LNCAP (cell line): ENCODE data around the gene ASB1.

Experiments used
- CTCF ChIP-seq: fragments of 450-650 bp; IDR thresholded peaks from 2 replicates; pipeline ENCODE4 v1.5.1; 2017; ENCODE audit warnings: mild to moderate bottlenecking

The ASB1 gene

GRCh38 chr2:238462782-238463396, 36.2 kb downstream of the ASB1 start:
- TF ChIP-seq CTCF, result peak; percentile 72

GRCh38 chr2:238464389-238464788, 37.7 kb downstream of the ASB1 start:
- no peak for TF ChIP-seq CTCF

DNA sequence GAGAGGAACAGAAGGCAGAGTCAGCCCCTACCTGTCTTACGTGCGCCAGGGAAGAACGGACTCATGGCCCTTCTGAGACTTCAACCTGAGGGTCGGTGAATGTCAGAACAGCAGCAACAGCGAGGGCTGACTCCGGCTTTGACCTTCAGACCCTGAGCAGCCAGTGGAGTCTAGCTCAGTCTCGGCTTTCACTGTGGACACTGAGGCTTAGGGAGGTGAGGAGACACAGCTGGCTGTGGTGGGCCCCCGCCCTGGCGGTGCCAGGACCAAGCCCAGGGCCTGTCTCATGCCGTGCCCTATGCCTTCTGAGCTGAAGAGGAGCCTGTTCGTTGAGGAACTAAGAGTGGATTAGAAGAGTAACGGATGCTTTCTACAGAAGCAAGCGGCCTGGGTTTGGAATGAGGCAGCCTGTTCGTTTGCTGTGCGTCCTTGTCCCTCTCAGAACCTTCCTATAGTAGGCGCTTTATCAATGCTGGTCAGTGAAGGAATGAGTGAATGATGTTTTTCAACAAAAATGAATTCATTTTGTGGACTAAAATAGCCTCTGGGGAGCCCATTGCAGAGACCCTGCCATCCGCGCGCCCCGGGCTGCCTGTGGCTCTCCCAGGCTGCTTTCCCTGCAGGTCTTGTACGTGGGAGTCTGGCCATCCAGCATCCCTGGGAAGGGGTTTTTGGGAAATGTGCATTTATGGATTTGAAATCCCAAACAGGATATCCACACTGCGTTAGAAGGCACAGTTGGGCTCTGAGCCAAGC, 38.9 kb downstream of the ASB1 start:
- TF ChIP-seq CTCF, result no peak

DNA sequence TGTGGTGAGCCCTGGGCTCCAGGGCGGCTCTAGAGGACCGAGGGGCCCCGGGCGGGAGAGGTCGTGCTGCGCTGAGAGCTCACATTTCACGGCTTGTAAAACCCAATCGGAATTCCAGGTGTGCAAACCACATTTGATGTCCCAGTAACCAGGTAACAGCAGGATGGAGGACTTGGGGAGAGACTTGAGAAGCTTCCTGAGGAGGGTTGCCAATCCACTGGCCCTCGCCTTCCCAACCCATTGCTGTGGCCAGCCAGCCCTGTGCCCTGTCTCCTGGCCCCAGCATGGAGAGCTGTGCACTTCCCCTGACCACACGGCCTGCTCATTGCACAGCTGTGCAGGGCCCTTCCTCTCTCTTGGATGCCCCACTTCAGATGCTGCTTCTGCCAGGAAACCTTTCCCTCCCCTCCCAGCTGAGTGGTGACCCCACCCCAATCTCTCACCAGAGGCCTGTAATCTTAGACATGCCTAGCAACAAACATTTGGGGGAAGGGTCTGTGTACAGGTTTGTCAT, 39.6 kb downstream of the ASB1 start:
- no peak for TF ChIP-seq CTCF

DNA sequence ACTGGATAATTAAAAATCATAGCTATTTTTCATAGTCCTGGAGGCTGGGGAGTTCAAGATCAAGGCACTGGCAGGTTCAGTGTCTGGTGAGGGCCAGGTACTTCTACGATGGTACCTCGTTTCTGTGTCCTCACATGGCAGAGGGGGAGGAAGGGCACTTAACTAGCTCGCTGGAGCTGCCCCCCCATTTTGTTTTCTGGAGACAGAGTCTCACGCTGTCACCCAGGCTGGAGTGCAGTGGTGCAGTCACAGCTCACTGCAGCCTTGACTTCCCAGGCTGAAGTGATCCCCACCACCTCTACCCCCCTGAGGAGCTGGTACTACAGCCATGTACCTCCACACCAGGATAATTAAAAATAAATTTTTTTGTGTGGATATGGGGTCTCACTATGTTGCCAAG, 40.3 kb downstream of the ASB1 start:
- TF ChIP-seq CTCF, result no peak

GRCh38 chr2:238467792-238468191, 41.1 kb downstream of the ASB1 start:
- no peak for TF ChIP-seq CTCF

GRCh38 chr2:238469155-238469554, 42.4 kb downstream of the ASB1 start:
- TF ChIP-seq CTCF, result no peak
